Endothelial cell of umbilical vein (primary cell): ENCODE results near the gene SERPINA12. TPM values are rescaled to one million over a fixed set of nuclear protein-coding genes. Genes with fewer than 3 reads are reported as not detected.

Source experiments
- BruUV-seq: library from RNA; stranded (reverse); fragments of 400-500 nt; replicated peaks from 2 replicates; lab custom pipeline; 2021; lab: Mats Ljungman, UMichigan
- CTCF ChIA-PET: fragments of 300-600, 350-600 bp; sonication (Branson Sonifier 250); formaldehyde crosslinking; loops from one replicate; lab custom pipeline; 2021; ENCODE audit warnings: antibody characterized with exemption, inconsistent platforms; lab: Charles Lee
- POLR2A ChIA-PET: fragments of 300-600, 350-600 bp; sonication (Branson Sonifier 250); formaldehyde crosslinking; loops from one replicate; lab custom pipeline; 2021; ENCODE audit warnings: antibody characterized with exemption, inconsistent platforms; lab: Charles Lee
- DNase-seq: peaks from one replicate; pipeline ENCODE4 v3.0.0-alpha.2; 2011; ENCODE audit warnings: low read depth, low spot score
- FAIRE-seq: peaks from 2 replicates; lab custom pipeline; 2011; peaks lifted over from hg19 to GRCh38; lab: Jason Lieb, UNC
- H2AFZ ChIP-seq: 2 replicates; pipeline ENCODE4 v1.6.0; 2012; ENCODE audit warnings: low read depth, low read length, control low read depth, inconsistent platforms
- H3K27ac ChIP-seq: 2 replicates; pipeline ENCODE4 v1.5.1; 2011; ENCODE audit warnings: low read depth, mild to moderate bottlenecking, control low read depth, low read length, moderate library complexity; ENCODE audit not compliant: insufficient read depth
- H3K27me3 ChIP-seq, 2 experiments: 2 replicates each; pipeline versions ENCODE4 v1.6.0 to v1.6.1; 2011; ENCODE audit warnings: low read length in 2 of 2, mixed read lengths in 1 of 2; ENCODE audit not compliant: control insufficient read depth in 2 of 2, insufficient read depth in 2 of 2
- H3K36me3 ChIP-seq, 2 experiments: 2 replicates in 1 of 2; 3 replicates in 1 of 2; pipeline ENCODE4 v1.5.1; 2011; ENCODE audit warnings: low read length in 2 of 2, mild to moderate bottlenecking in 1 of 2, moderate library complexity in 1 of 2; ENCODE audit not compliant: control insufficient read depth in 2 of 2, insufficient read depth in 2 of 2; ENCODE audit errors: extremely low read depth in 1 of 2
- H3K4me1 ChIP-seq: 3 replicates; pipeline ENCODE4 v1.5.1; 2011; ENCODE audit warnings: mild to moderate bottlenecking, low read length; ENCODE audit not compliant: control insufficient read depth, insufficient read depth; ENCODE audit errors: extremely low read depth
- H3K4me2 ChIP-seq: 2 replicates; pipeline ENCODE4 v1.6.1; 2011; ENCODE audit warnings: low read length, control low read depth, mixed read lengths; ENCODE audit not compliant: insufficient read depth
- H3K4me3 ChIP-seq, 3 experiments: fragments of 200-600 bp in 1 of 3; sonication (generic), shearing (Covaris generic) in 1 of 3; replicated peaks in 1 of 3; 2 replicates each; pipeline ENCODE4 v1.5.1; 2011 to 2016; ENCODE audit warnings: control low read depth in 3 of 3, low read length in 3 of 3, mild to moderate bottlenecking in 2 of 3, inconsistent platforms in 1 of 3, low read depth in 1 of 3, moderate library complexity in 1 of 3; ENCODE audit not compliant: insufficient read depth in 1 of 3
- H3K79me2 ChIP-seq: 2 replicates; pipeline ENCODE4 v1.6.0; 2012; ENCODE audit warnings: low read length, inconsistent platforms; ENCODE audit not compliant: control insufficient read depth, insufficient read depth
- H3K9ac ChIP-seq: replicated peaks from 2 replicates; pipeline ENCODE3; 2011; ENCODE audit warnings: low read length, control low read depth; ENCODE audit not compliant: insufficient read depth; ENCODE audit errors: extremely low read depth
- H3K9me1 ChIP-seq: replicated peaks from 3 replicates; pipeline ENCODE4 v1.6.0; 2011; ENCODE audit warnings: mild to moderate bottlenecking, low read length; ENCODE audit not compliant: control insufficient read depth, insufficient read depth; ENCODE audit errors: extremely low read depth
- H3K9me3 ChIP-seq: replicated peaks from 2 replicates; pipeline ENCODE4 v1.5.1; 2012; ENCODE audit warnings: low read length, inconsistent platforms; ENCODE audit not compliant: control insufficient read depth, insufficient read depth
- H4K20me1 ChIP-seq: replicated peaks from 2 replicates; pipeline ENCODE3; 2011; ENCODE audit warnings: mild to moderate bottlenecking, low read length; ENCODE audit not compliant: control insufficient read depth, insufficient read depth; ENCODE audit errors: extremely low read depth
- CTCF ChIP-seq, 2 donors: IDR thresholded peaks; 1 replicate in 1 of 2; 2 replicates in 1 of 2; pipeline ENCODE4 v1.5.1; 2011; ENCODE audit warnings: low read length in 2 of 2, mild to moderate bottlenecking in 2 of 2, moderate library complexity in 2 of 2, control low read depth in 1 of 2, inconsistent platforms in 1 of 2, low read depth in 1 of 2; ENCODE audit not compliant: insufficient read depth in 1 of 2; ENCODE audit errors: extremely low read depth in 1 of 2
- EZH2 ChIP-seq: IDR thresholded peaks from 2 replicates; pipeline ENCODE4 v1.6.1; 2012; ENCODE audit warnings: borderline replicate concordance, low read depth, mild to moderate bottlenecking, moderate library complexity, low read length, inconsistent platforms; ENCODE audit not compliant: severe bottlenecking
- FOS ChIP-seq: IDR thresholded peaks from 2 replicates; pipeline ENCODE4 v1.6.1; 2011; ENCODE audit warnings: mild to moderate bottlenecking, low read length, moderate library complexity, borderline replicate concordance; ENCODE audit not compliant: insufficient read depth
- GATA2 ChIP-seq: IDR thresholded peaks from 2 replicates; pipeline ENCODE4 v1.7.0; 2011; ENCODE audit warnings: low read depth, mild to moderate bottlenecking, moderate library complexity, mixed read lengths, low read length; ENCODE audit not compliant: insufficient read length, insufficient read depth
- JUN ChIP-seq: IDR thresholded peaks from 2 replicates; pipeline ENCODE4 v1.6.1; 2011; ENCODE audit warnings: borderline replicate concordance, low read depth; ENCODE audit not compliant: insufficient read length, insufficient read depth
- MAX ChIP-seq: IDR thresholded peaks from 2 replicates; pipeline ENCODE4 v1.6.1; 2011; ENCODE audit not compliant: insufficient read depth, insufficient read length
- MYC ChIP-seq: IDR thresholded peaks from one replicate; pipeline ENCODE4 v1.6.1; 2011; ENCODE audit warnings: mild to moderate bottlenecking, low read depth, low read length
- POLR2A ChIP-seq: IDR thresholded peaks from 2 replicates; pipeline ENCODE4 v1.6.1; 2012; ENCODE audit warnings: low read depth, mild to moderate bottlenecking, control low read depth, low read length
- POLR2AphosphoS5 ChIP-seq: IDR thresholded peaks from 2 replicates; pipeline ENCODE4 v1.6.1; 2012; ENCODE audit warnings: low read depth, mild to moderate bottlenecking, control low read depth, low read length, moderate library complexity; ENCODE audit not compliant: insufficient read depth
- dilution Hi-C: fragments of 300-500 bp; cut with MboI; formaldehyde crosslinking; loops from one replicate; pipeline ENCODE4 v1.15.0; 2019; ENCODE audit warnings: low sequenced_read_pairs; ENCODE audit not compliant: extremely low pct_ligation_motif_present
- intact Hi-C: fragments of 100-400 bp; cut with micrococcal nuclease; formaldehyde crosslinking; loops from one replicate; pipeline ENCODE4 v1.10.0; 2022
- polyA plus RNA-seq, 4 experiments: library from polyadenylated mRNA; depleted of rRNA in 3 of 4; stranded (reverse) in 3 of 4; unstranded in 1 of 4; fragments of >200 nt; gene quantifications; 2 replicates each; pipeline versions ENCODE4 v1.2.1 to v1.2.3, GENCODE V29; 2011 to 2012; ENCODE audit warnings: missing spikeins in 1 of 4
- total RNA-seq: library from RNA; stranded (reverse); gene quantifications from 2 replicates; pipeline ENCODE4 v1.2.3, GENCODE V29; 2021

SERPINA12 gene
- total and polyA plus RNA-seq, 2 donors (not counting 3 experiments of a cell fraction or from before 2014, with no cell fraction given): not detected

DNA sequence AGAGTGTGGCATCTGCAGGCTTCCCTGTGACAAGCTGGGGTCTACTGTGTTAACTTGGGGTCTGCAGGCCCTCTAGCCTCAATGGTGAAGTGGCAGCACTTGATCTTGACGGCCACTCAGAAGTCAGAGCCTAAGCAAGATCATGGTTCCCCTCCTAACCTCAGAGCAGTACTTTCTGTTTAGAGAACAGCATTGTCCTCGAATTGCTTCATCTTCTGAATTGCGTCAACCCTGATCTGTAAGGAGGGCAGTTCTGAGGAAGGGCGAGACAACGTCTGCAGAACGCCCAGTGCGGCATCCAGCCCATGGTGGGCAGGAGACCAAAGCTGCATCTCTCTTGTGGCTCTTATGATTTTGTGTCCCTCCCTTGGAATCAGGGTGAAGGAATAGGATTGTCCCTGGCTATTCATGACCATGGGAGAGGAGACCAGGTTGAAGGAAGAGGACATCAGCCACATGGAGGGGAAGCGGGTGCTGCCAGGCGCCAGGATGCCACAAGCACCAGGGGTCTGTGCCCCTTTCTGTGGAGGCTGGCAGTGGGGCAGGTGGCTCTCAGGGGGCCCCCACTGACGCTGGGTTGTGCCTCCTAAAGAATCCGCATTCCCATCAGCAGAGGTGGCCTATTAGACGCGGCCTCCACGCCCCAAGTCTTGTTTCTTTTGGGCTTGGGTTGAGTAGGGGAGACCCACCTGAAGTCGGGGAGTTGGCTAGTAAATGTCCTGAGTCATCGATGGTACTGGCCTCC, 35.4 kb downstream of the SERPINA12 start:
- no peaks in the 10 kb centered on the region for H3K9me3 ChIP-seq
- FAIRE-seq (no peak), DNase-seq (no peak)
- no peaks in the 10 kb centered on the region for H3K79me2 ChIP-seq
- dilution Hi-C loops: no loop called here
- no peak overlapping the region for H3K27ac ChIP-seq
- H3K36me3 ChIP-seq: no peaks in the 10 kb centered on the region
- H2AFZ ChIP-seq: no peak overlapping the region
- H4K20me1 ChIP-seq: no peaks in the 10 kb centered on the region
- no peak for TF ChIP-seq MAX
- TF ChIP-seq FOS: no peak
- TF ChIP-seq JUN: no peak
- H3K4me3 ChIP-seq: no peak overlapping the region
- H3K9ac ChIP-seq: no peak overlapping the region
- intact Hi-C loops: no loop called here
- no peak overlapping the region for H3K4me2 ChIP-seq
- ChIA-PET POLR2A (no interaction called here), CTCF (interaction anchor here (1.3 kb wide), 1 partner anchor 40 kb away, joined by 3 read pairs; no protein-coding TSS in a partner anchor)
- H3K4me1 ChIP-seq: no peaks in the 10 kb centered on the region
- no peaks in the 10 kb centered on the region for H3K9me1 ChIP-seq
- no peaks in the 10 kb centered on the region for H3K27me3 ChIP-seq
- no TSS peak for BruUV-seq

- H3K4me3 ChIP-seq: no peak overlapping the region
- POLR2A ChIA-PET: no interaction called here
- H4K20me1 ChIP-seq: no peaks in the 10 kb centered on the region
- H3K27ac ChIP-seq: no peak overlapping the region
- H3K9me3 ChIP-seq: no peaks in the 10 kb centered on the region
- intact Hi-C loops: no loop called here
- H3K9ac ChIP-seq: no peak overlapping the region
- CTCF ChIA-PET: no interaction called here
- TF ChIP-seq POLR2AphosphoS5: no peak
- no peak for TF ChIP-seq JUN
- TF ChIP-seq MYC: no peak
- no peak for TF ChIP-seq MAX
- TF ChIP-seq EZH2: no peak
- TF ChIP-seq POLR2A: no peak
- no peak for TF ChIP-seq GATA2
- TF ChIP-seq CTCF (IDR thresholded peaks at IDR 0.05; ENCODE audit: extremely low read depth in 1 of 2, insufficient read depth in 1 of 2, low read depth in 1 of 2, low read length in 2 of 2): no peak
- no peak for TF ChIP-seq FOS
- no peaks in the 10 kb centered on the region for H3K79me2 ChIP-seq
- H3K4me2 ChIP-seq: no peak overlapping the region
- dilution Hi-C loops: no loop called here
- H3K27me3 ChIP-seq: no peaks in the 10 kb centered on the region
- no peak overlapping the region for H2AFZ ChIP-seq
- H3K9me1 ChIP-seq: no peaks in the 10 kb centered on the region
- H3K4me1 ChIP-seq: no peaks in the 10 kb centered on the region
- FAIRE-seq: no peak
- DNase-seq: no peak
- no peaks in the 10 kb centered on the region for H3K36me3 ChIP-seq
- no TSS peak for BruUV-seq
Measured at GRCh38 chr14:94472842-94473241, 36.4 kb downstream of the SERPINA12 start.
